Measurements from ENCODE around the gene EDC3.
"Not testable (repeated sequence)": the region's sequence is repeated elsewhere in the genome, so short reads cannot be mapped to it uniquely, and the experiment has no call there.

The EDC3 gene, protein sequence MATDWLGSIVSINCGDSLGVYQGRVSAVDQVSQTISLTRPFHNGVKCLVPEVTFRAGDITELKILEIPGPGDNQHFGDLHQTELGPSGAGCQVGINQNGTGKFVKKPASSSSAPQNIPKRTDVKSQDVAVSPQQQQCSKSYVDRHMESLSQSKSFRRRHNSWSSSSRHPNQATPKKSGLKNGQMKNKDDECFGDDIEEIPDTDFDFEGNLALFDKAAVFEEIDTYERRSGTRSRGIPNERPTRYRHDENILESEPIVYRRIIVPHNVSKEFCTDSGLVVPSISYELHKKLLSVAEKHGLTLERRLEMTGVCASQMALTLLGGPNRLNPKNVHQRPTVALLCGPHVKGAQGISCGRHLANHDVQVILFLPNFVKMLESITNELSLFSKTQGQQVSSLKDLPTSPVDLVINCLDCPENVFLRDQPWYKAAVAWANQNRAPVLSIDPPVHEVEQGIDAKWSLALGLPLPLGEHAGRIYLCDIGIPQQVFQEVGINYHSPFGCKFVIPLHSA
- long read RNA-seq, donor 1, transcript EDC3-217 (2 exons, 533 nt): minor isoform, 6 of 22 reads
- long read RNA-seq, donor 1, transcript EDC3-201 (7 exons, 3,763 nt): major isoform, 9 of 22 reads
- long read RNA-seq, donor 1, partial matches to known transcripts: 6 of 22 reads
- long read RNA-seq, donor 1, other reads (novel, unspliced or antisense): 0 of 22 reads
- long read RNA-seq, donor 2, partial matches to known transcripts: 0 of 1 reads
- long read RNA-seq, donor 2, other reads (novel, unspliced or antisense): 0 of 1 reads
- long read RNA-seq, donor 3, transcript EDC3-201 (7 exons, 3,763 nt): major isoform, 5 of 7 reads
- long read RNA-seq, donor 3, partial matches to known transcripts: 0 of 7 reads
- long read RNA-seq, donor 3, other reads (novel, unspliced or antisense): 0 of 7 reads
- long read RNA-seq, donor 4, transcript EDC3-201 (7 exons, 3,763 nt): major isoform, 10 of 25 reads
- long read RNA-seq, donor 4, partial matches to known transcripts: 12 of 25 reads
- long read RNA-seq, donor 4, other reads (novel, unspliced or antisense): 0 of 25 reads
- long read RNA-seq, donor 5, transcript EDC3-201 (7 exons, 3,763 nt): major isoform, 7 of 13 reads
- long read RNA-seq, donor 5, partial matches to known transcripts: 0 of 13 reads
- long read RNA-seq, donor 5, other reads (novel, unspliced or antisense): 0 of 13 reads
- long read RNA-seq, donor 6, partial matches to known transcripts: 6 of 14 reads
- long read RNA-seq, donor 6, other reads (novel, unspliced or antisense): 0 of 14 reads
- long read RNA-seq, donor 7: 0 reads
- long read RNA-seq, donor 8, transcript EDC3-201 (7 exons, 3,763 nt): major isoform, 8 of 27 reads
- long read RNA-seq, donor 8, partial matches to known transcripts: 12 of 27 reads
- long read RNA-seq, donor 8, other reads (novel, unspliced or antisense): 0 of 27 reads

DNA sequence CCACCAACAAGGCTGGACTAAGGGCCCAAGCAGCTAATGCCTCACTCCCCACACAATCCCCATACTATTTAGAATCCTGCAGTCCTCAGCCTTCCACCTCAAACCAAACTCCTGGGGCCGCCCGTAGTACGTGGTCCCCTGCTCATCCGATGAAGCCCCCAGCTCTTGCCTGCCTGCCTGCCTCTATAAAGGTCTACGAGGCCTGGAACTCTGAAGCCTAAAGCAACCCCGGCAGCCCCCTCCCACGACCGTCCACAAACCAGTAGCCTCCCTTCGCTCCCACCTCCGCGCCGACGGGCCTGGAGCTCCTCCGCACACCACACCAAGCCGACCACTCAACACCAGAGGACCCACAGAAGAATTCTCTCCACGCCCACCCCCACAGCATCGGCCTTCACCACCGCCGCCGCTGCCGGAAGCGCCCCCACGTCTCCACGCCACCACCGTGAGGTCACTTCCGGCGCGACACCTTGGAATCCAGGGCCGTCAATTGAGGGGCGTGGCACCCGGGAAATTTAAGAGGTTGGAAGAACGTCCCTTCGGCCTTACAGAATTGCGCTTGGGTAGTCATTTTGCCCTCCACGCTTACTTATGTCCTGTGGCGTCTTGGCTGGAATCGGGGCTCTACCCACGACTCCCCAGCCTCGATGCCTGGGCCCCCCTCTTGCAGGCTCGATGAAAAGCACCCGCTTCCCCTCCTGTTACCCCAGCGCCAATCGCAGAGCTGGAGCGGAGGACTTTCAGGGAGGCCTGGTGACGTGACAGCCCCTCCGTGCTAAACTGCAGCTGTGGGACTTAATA, at the start of gene EDC3:
EDC3 (minus strand) TSS at position 428 of the 801 bp plus-strand sequence. CDS start 20,900 bp downstream, outside the sequence.
- DNase-seq: peak; percentile 90

- DNase-seq: no peak
Observed at GRCh38 chr15:74742422-74742821, 46.6 kb upstream of the EDC3 start.

DNA sequence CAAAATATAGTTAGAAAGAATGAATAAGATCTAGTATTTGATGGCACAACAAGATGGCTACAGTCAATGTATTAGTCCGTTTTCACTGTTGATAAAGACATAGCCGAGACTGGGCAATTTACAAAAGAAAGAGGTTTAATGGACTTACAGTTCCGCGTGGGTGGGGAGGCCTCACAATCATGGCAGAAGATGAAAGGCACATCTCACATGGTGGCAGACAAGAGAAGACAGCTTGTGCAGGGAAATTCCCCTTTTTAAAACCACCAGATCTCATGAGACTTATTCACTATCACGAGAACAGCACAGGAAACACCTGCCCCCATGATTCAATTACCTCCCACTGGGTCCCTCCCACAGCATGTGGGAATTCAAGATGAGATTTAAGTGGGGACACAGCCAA, 42.4 kb upstream of the EDC3 start:
- not testable (repeated sequence) for DNase-seq

GRCh38 chr15:74735305-74735704, 39.5 kb upstream of the EDC3 start:
- DNase-seq: no peak

- DNase-seq: no peak
Observed at GRCh38 chr15:74733269-74733668, 37.4 kb upstream of the EDC3 start.

DNA sequence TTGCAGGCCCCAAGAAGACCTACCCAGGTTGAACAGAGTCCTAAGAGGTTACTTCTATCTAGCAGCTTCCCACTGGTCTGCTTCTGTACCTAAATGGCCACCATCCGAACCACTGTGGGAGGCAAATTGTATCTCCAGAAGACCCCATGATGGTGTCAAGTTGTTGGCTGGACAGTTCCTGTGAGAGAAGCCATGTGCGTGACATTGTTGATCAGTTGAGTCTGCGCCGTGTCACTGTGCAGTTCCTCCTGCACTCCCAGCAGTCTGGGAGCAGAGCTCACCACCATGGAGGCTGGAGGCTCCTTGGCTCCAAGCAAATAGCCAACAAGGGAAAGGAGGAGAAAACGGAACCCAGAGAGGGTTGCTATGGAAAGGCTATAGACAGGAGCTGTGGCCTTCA, 37.0 kb upstream of the EDC3 start:
- no peak for DNase-seq

DNA sequence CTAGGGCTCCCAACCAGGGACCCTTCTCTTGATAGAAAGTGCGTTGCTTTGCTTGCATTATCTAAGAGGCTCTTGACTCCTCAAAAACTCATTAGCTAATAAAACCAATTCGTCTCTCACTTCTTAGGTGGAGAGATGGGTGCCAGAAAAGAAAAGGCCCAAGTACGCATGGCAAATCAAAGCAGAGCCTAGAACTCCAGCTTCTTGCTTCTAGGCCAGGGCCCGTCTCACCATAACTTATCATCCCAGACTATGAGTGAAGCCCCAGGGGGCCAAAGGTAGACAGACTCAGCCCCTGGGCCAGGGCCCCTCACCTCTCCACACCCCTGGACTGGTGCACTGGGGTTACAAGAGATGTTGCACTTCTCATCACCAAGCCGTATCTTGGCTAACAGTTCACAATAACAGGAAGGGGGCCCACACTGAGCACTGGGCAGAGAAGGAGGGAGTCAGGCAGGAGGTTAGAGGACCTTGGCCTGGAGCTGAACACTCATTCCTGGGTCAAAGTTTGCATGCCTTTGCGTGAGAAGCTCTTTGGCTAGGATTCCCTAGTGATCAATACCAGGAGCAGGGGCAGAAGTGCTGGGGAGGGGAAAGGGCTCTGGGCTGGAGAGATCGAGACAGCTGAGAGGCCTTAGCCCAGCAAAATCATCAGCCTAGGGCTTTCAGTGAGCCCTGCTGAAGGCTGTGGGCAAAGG, 34.9 kb upstream of the EDC3 start:
- DNase-seq: no peak

- not testable (repeated sequence) for DNase-seq
Observed at GRCh38 chr15:74729372-74729771, 33.5 kb upstream of the EDC3 start.

DNA sequence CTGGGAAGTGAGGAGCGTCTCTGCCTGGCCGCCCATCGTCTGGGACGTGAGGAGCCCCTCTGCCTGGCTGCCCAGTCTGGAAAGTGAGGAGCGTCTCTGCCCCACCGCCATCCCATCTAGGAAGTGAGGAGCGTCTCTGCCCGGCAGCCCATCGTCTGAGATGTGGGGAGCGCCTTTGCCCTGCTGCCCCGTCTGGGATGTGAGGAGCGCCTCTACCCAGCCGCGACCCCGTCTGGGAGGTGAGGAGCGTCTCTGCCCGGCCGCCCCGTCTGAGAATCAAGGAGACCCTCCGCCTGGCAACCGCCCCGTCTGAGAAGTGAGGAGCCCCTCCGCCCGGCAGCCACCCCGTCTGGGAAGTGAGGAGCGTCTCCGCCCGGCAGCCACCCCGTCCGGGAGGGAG, 32.9 kb upstream of the EDC3 start:
- not testable (repeated sequence) for DNase-seq

DNA sequence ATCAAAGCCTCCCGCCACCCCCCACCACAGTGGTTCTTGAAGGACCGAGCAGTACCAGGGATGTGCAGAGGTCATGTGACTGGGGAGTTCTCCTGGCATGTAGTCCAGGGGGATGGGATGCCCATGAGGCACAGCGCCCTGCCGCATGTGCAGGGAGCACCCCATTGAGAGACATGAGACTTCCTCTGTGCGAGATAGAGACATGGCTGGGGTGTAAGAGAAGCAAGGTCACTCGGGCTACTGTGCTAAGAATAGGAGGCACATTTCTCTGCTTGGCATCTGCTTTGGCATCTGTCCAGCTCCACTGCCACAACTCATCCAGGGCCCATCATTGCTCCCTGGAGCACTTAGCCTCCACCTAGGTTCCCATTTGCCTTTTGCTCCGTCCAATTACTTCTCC, 31.9 kb upstream of the EDC3 start:
- DNase-seq: no peak

DNA sequence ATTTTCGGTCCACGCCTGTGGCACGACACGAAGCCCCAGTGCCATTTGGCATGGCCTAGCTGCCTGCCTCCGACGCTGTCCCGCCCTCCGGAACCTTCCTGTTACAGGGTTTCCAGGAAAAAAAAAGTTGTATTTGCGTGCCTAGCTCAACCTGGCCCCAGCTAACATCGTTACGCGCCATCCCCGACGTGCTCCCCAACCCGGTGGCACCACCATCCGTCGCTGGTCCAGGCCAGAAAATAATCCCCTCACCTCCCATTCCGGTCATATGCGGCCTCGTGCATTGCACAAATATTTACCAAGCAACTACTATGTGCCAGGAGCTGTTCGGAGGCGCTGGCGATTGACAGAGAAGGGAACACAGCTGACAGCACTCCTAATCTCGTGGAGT, 30.9 kb upstream of the EDC3 start:
- DNase-seq: peak; percentile 1

DNA sequence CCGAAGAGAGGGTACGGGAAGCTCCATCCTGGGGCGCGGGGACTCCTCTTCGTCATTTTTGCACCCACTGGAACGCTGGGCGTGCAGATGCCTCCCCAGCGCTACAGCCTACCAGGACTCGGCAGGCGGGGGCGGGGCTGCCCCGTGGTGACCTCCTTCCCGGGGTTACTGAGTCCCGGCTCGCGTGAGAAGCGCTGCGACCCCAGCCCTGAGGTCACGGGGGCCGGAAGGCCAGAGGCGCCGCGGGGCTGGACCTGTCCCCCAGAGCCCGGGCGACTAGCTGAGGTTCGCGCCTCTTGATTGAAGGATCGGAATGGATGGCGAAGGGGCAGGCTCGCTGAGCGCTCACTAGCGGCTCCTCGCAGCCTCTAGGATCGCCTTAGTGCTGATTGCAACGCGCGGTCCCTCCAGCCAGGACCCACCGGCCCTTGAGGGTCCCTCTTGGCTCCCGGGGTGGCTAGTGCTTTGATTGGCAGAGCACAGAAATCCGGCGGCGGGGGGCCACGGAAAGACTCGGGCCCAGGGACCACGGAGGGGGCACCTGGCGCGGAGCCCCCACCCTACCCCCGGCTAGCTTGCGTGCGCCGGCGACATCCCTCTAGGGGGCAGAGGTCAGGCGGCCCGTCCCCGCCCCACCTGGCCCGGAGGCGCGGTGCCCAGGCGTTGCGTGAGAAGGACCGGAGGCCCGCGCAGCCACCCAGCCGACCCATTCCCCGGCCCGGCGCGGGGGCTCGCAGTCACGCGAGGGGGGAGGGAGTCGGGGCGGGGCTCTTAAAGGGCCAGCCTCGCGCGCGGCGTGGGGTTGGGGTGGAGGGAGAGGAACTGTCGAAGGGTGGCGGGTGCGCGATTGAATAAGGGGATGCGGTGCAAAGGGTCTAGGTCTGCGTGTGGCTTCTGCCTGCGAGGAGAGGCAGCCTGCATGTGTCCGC, 30.3 kb upstream of the EDC3 start:
- DNase-seq: peak; percentile 35

GRCh38 chr15:74725225-74725774, 29.5 kb upstream of the EDC3 start, which contains the start of gene CYP1A1:
TSS of gene CYP1A1 (minus strand) at chr15:74725528. CDS start at chr15:74723097, 2,431 bp downstream.
- peak; percentile 10 for DNase-seq

- no peak for DNase-seq
Observed at GRCh38 chr15:74724570-74725224, 28.9 kb upstream of the EDC3 start.

- peak; percentile 33 for DNase-seq
Observed at GRCh38 chr15:74723754-74724334, 28.0 kb upstream of the EDC3 start.

DNA sequence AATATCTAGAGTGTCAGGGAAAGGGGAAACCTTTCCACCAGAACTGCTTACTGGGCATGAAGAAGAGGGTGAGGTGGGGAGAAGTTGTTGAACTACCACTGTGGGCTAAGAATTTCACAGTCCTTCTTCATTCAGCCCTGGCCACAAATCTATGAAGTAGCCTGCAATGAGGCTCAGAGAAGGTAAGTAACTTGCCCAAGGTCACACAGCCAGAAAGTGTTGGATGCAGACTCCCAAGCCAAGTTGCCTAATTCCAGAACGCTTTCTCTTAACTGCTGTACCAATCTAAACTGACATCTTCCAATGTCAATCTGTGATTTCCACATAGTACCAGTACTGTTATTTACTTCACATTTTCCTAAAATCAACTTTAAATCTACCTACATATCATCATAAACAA, 27.4 kb upstream of the EDC3 start:
- DNase-seq: no peak

DNA sequence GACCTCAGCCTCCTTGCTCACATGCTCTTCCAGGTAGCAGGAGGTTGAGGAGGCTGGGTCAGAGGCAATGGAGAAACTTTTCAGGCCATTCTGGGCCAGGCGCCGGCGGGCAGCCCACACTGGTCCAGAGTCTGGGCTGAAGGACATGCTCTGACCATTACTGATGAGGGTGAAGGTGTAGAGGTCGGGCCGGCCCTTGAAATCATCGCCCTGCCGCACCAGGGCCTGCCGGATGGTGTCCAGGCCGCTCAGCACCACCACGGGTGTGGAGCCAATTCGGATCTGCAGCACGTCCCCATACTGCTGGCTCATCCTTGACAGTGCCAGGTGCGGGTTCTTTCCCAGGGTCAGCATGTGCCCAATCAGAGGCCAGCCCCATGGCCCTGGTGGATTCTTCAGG, 26.8 kb upstream of the EDC3 start:
- no peak for DNase-seq

- DNase-seq: no peak
Observed at GRCh38 chr15:74716651-74717050, 20.8 kb upstream of the EDC3 start.

Data from right kidney (tissue), 9 donors.